Keratinocyte (primary cell): ENCODE results near the gene TUSC2. TPM values are rescaled to one million over a fixed set of nuclear protein-coding genes. Genes with fewer than 3 reads are reported as not detected.

Experiments used
- DNase-seq: peaks from one replicate; pipeline ENCODE4 v3.0.0-alpha.2; 2011; ENCODE audit warnings: low read depth, missing footprints, low spot score
- FAIRE-seq: peaks from 2 replicates; lab custom pipeline; 2011; peaks lifted over from hg19 to GRCh38; lab: Jason Lieb, UNC
- H2AFZ ChIP-seq: 2 replicates; pipeline ENCODE4 v1.6.0; 2012; ENCODE audit warnings: low read length, control low read depth, inconsistent platforms; ENCODE audit not compliant: control insufficient read depth
- H3K27ac ChIP-seq: 2 replicates; pipeline ENCODE4 v1.5.1; 2011; ENCODE audit warnings: low read length; ENCODE audit not compliant: control insufficient read depth, insufficient read depth
- H3K27me3 ChIP-seq: 3 replicates; pipeline ENCODE4 v1.6.0; 2011; ENCODE audit warnings: low read length; ENCODE audit not compliant: control insufficient read depth, insufficient read depth; ENCODE audit errors: extremely low read depth
- H3K36me3 ChIP-seq, 2 experiments: 2 replicates in 1 of 2; 3 replicates in 1 of 2; pipeline ENCODE4 v1.5.1; 2011; ENCODE audit warnings: low read length in 2 of 2, mild to moderate bottlenecking in 1 of 2; ENCODE audit not compliant: control insufficient read depth in 2 of 2, insufficient read depth in 2 of 2; ENCODE audit errors: extremely low read depth in 1 of 2
- H3K4me1 ChIP-seq: 3 replicates; pipeline ENCODE4 v1.5.1; 2011; ENCODE audit warnings: low read length; ENCODE audit not compliant: control insufficient read depth, insufficient read depth; ENCODE audit errors: extremely low read depth
- H3K4me2 ChIP-seq: 3 replicates; pipeline ENCODE4 v1.6.0; 2011; ENCODE audit warnings: low read depth, low read length; ENCODE audit not compliant: control insufficient read depth, insufficient read depth; ENCODE audit errors: extremely low read depth
- H3K4me3 ChIP-seq, 3 experiments: fragments of 200-600 bp in 1 of 3; sonication (generic) in 1 of 3; 2 replicates in 2 of 3; 3 replicates in 1 of 3; pipeline ENCODE4 v1.5.1; 2011 to 2016; ENCODE audit warnings: low read length in 3 of 3, mild to moderate bottlenecking in 3 of 3, control low read depth in 2 of 3, inconsistent platforms in 1 of 3, low read depth in 1 of 3, mixed read lengths in 1 of 3, mixed run types in 1 of 3, moderate library complexity in 1 of 3; ENCODE audit not compliant: control insufficient read depth in 2 of 3, insufficient read depth in 2 of 3; ENCODE audit errors: extremely low read depth in 1 of 3
- H3K79me2 ChIP-seq: 2 replicates; pipeline ENCODE4 v1.6.0; 2012; ENCODE audit warnings: low read length; ENCODE audit not compliant: control insufficient read depth, insufficient read depth
- H3K9ac ChIP-seq: 3 replicates; pipeline ENCODE4 v1.6.0; 2011; ENCODE audit warnings: low read length; ENCODE audit not compliant: control insufficient read depth, insufficient read depth; ENCODE audit errors: extremely low read depth
- H3K9me1 ChIP-seq: 3 replicates; pipeline ENCODE4 v1.6.0; 2011; ENCODE audit warnings: low read length; ENCODE audit not compliant: control insufficient read depth, insufficient read depth; ENCODE audit errors: extremely low read depth
- H3K9me3 ChIP-seq: 2 replicates; pipeline ENCODE4 v1.5.1; 2012; ENCODE audit warnings: low read depth, low read length; ENCODE audit not compliant: control insufficient read depth
- H4K20me1 ChIP-seq: 3 replicates; pipeline ENCODE4 v1.6.0; 2011; ENCODE audit warnings: low read length; ENCODE audit not compliant: control insufficient read depth, insufficient read depth; ENCODE audit errors: extremely low read depth
- CTCF ChIP-seq, 3 experiments: IDR thresholded peaks in 1 of 3; conservative IDR thresholded peaks in 1 of 3; optimal IDR thresholded peaks in 1 of 3; 2 replicates in 2 of 3; 3 replicates in 1 of 3; pipeline versions ENCODE3 to v1.5.1; 2011; ENCODE audit warnings: low read length in 3 of 3, mild to moderate bottlenecking in 3 of 3, moderate library complexity in 2 of 3, control low read depth in 1 of 3, inconsistent platforms in 1 of 3; ENCODE audit not compliant: insufficient read depth in 2 of 3; ENCODE audit errors: extremely low read depth in 1 of 3
- EZH2 ChIP-seq: IDR thresholded peaks from one replicate; pipeline ENCODE4 v1.6.1; 2012; ENCODE audit warnings: inconsistent platforms, mild to moderate bottlenecking, low read length, moderate library complexity
- dilution Hi-C: fragments of 300-500 bp; cut with MboI; formaldehyde crosslinking; loops from one replicate; pipeline ENCODE4 v1.7.0; 2020; ENCODE audit warnings: low sequenced_read_pairs; ENCODE audit not compliant: extremely low pct_ligation_motif_present
- polyA plus RNA-seq, 5 experiments: library from polyadenylated mRNA; depleted of rRNA in 3 of 5; stranded (reverse) in 3 of 5; stranded (forward) in 1 of 5; unstranded in 1 of 5; fragments of >200 nt; gene quantifications; 1 replicate in 1 of 5; 2 replicates in 3 of 5; 3 replicates in 1 of 5; pipeline versions ENCODE4 v1.2.1 to v1.2.3, GENCODE V29; 2011 to 2012; ENCODE audit warnings: missing spikeins in 2 of 5, low read depth in 1 of 5, low replicate concordance in 1 of 5

TUSC2 gene
- polyA plus RNA-seq, 1 donor (not counting 4 experiments of a cell fraction or from before 2014, with no cell fraction given): 30.5 TPM

GRCh38 chr3:50353245-50354004, 25.4 kb upstream of the TUSC2 start:
- FAIRE-seq: no peak
- no peak overlapping the region for H3K27ac ChIP-seq

GRCh38 chr3:50352781-50353180, 24.8 kb upstream of the TUSC2 start:
- Histone ChIP-seq H4K20me1 (peaks cover 6% of the 10 kb centered on the region), H3K9ac (no peak overlapping the region), H3K4me3 (no peak overlapping the region), H2AFZ (no peak overlapping the region), H3K36me3 (peaks cover 31 to 35% of the 10 kb centered on the region in 2 experiments), H3K27me3 (no peaks in the 10 kb centered on the region), H3K4me1 (peaks cover 37% of the 10 kb centered on the region), H3K9me3 (no peaks in the 10 kb centered on the region), H3K9me1 (peaks cover 2% of the 10 kb centered on the region), H3K4me2 (no peak overlapping the region), H3K27ac (no peak overlapping the region), H3K79me2 (peaks cover 44% of the 10 kb centered on the region)
- FAIRE-seq: no peak
- TF ChIP-seq EZH2 (no peak), CTCF (optimal IDR thresholded peaks at IDR 0.05 in 1 of 3, IDR thresholded peaks at IDR 0.05 in 1 of 3, conservative IDR thresholded peaks at IDR 0.05 in 1 of 3; ENCODE audit: extremely low read depth in 1 of 3, insufficient read depth in 2 of 3, low read length in 3 of 3) (peak in 2 of 3 experiments; percentile 18 to 44)
- DNase-seq: no peak
- dilution Hi-C loops: no loop called here

More at GRCh38 chr3:50353245-50354004, 25.4 kb upstream of the TUSC2 start:
- DNase-seq: no peak
- no peak for TF ChIP-seq CTCF (optimal IDR thresholded peaks at IDR 0.05 in 1 of 3, IDR thresholded peaks at IDR 0.05 in 1 of 3, conservative IDR thresholded peaks at IDR 0.05 in 1 of 3; ENCODE audit: extremely low read depth in 1 of 3, insufficient read depth in 2 of 3, low read length in 3 of 3)
- Histone ChIP-seq H3K4me1 (peaks cover 43% of the 10 kb centered on the region), H3K9me1 (peaks cover 2% of the 10 kb centered on the region), H3K79me2 (peaks cover 51% of the 10 kb centered on the region), H3K9ac (no peak overlapping the region), H3K9me3 (no peaks in the 10 kb centered on the region), H4K20me1 (peaks cover 6% of the 10 kb centered on the region), H2AFZ (no peak overlapping the region), H3K4me2 (no peak overlapping the region), H3K27me3 (no peaks in the 10 kb centered on the region), H3K36me3 (peaks cover 26 to 30% of the 10 kb centered on the region in 2 experiments), H3K4me3 (no peak overlapping the region)
- dilution Hi-C loops: no loop called here
